T-helper 2 cell treated with Interferon-gamma antibody and Interleukin-4, amounts not matched to agents 5 μg/mL and 100 μg/mL, for 36 hours (primary cell): Measurements from ENCODE around the gene TTC24.
A peak's percentile ranks its signal among the peaks of the same experiment; 100 is the strongest.
"Not testable (repeated sequence)": the region's sequence is repeated elsewhere in the genome, so short reads cannot be mapped to it uniquely, and the experiment has no call there.

Experiments
- DNase-seq: peaks from one replicate; pipeline ENCODE4 v3.0.0; 2021; ENCODE audit warnings: low spot score
- H3K27ac Mint-ChIP-seq: one replicate; pipeline ENCODE4 v1.8.0; 2021; ENCODE audit warnings: mild to moderate bottlenecking, mixed read lengths
- H3K27me3 Mint-ChIP-seq: one replicate; pipeline ENCODE4 v1.8.0; 2021; ENCODE audit warnings: low read depth, mixed read lengths
- H3K36me3 Mint-ChIP-seq: one replicate; pipeline ENCODE4 v1.8.0; 2021; ENCODE audit warnings: low read depth, mixed read lengths
- H3K4me1 Mint-ChIP-seq: one replicate; pipeline ENCODE4 v1.8.0; 2021; ENCODE audit warnings: low read depth, mixed read lengths
- H3K4me3 Mint-ChIP-seq: one replicate; pipeline ENCODE4 v1.8.0; 2022; ENCODE audit warnings: mild to moderate bottlenecking, moderate library complexity, mixed read lengths
- H3K9me3 Mint-ChIP-seq: one replicate; pipeline ENCODE4 v1.8.0; 2021; ENCODE audit warnings: mixed read lengths

TTC24 gene

GRCh38 chr1:156618853-156619581, 39.5 kb downstream of the TTC24 start, which contains the start of gene HAPLN2:
Gene HAPLN2, plus strand, starts transcription at chr1:156619415. Its CDS starts 4,076 bp downstream, at chr1:156623491.
- Mint-ChIP-seq H3K4me1 (peaks cover 1% of the 10 kb centered on the region), H3K27ac (no peak within 1 kb of the TSS), H3K9me3 (no peaks in the 10 kb centered on the region), H3K27me3 (peaks cover 65% of the 10 kb centered on the region), H3K4me3 (no peak within 1 kb of the TSS), H3K36me3 (no peaks in the 10 kb centered on the region)
- no peak for DNase-seq

GRCh38 chr1:156619582-156619955, 40.0 kb downstream of the TTC24 start:
- peaks cover 4% of the 10 kb centered on the region for H3K4me1 Mint-ChIP-seq
- H3K9me3 Mint-ChIP-seq, result no peaks in the 10 kb centered on the region
- H3K27ac Mint-ChIP-seq, result no peak overlapping the region
- DNase-seq, result no peak
- no peak overlapping the region for H3K4me3 Mint-ChIP-seq
- peaks cover 63% of the 10 kb centered on the region for H3K27me3 Mint-ChIP-seq
- H3K36me3 Mint-ChIP-seq, result no peaks in the 10 kb centered on the region

- no peaks in the 10 kb centered on the region for H3K36me3 Mint-ChIP-seq
- peaks cover 68% of the 10 kb centered on the region for H3K27me3 Mint-ChIP-seq
- DNase-seq, result no peak
- no peak overlapping the region for H3K4me3 Mint-ChIP-seq
- peaks cover 8% of the 10 kb centered on the region for H3K4me1 Mint-ChIP-seq
- no peaks in the 10 kb centered on the region for H3K9me3 Mint-ChIP-seq
- no peak overlapping the region for H3K27ac Mint-ChIP-seq
Observed at GRCh38 chr1:156622581-156623297, 43.2 kb downstream of the TTC24 start.

- peak; percentile 38 for DNase-seq
- peaks cover 65% of the 10 kb centered on the region for H3K27me3 Mint-ChIP-seq
- peaks cover 8% of the 10 kb centered on the region for H3K4me1 Mint-ChIP-seq
- no peaks in the 10 kb centered on the region for H3K9me3 Mint-ChIP-seq
- peak overlapping the region; percentile 52 for H3K4me3 Mint-ChIP-seq
- H3K27ac Mint-ChIP-seq, result no peak overlapping the region
- no peaks in the 10 kb centered on the region for H3K36me3 Mint-ChIP-seq
Observed at GRCh38 chr1:156623946-156624813, 44.7 kb downstream of the TTC24 start.

- Mint-ChIP-seq H3K36me3 (no peaks in the 10 kb centered on the region), H3K4me3 (peak overlapping the region; percentile 52), H3K9me3 (no peaks in the 10 kb centered on the region), H3K27me3 (peaks cover 64% of the 10 kb centered on the region), H3K27ac (no peak overlapping the region), H3K4me1 (peaks cover 8% of the 10 kb centered on the region)
- no peak for DNase-seq
Observed at GRCh38 chr1:156624814-156625435, 45.4 kb downstream of the TTC24 start.

GRCh38 chr1:156625436-156626078, 46.0 kb downstream of the TTC24 start:
- no peak overlapping the region for H3K27ac Mint-ChIP-seq
- peaks cover 8% of the 10 kb centered on the region for H3K4me1 Mint-ChIP-seq
- peak; percentile 35 for DNase-seq
- peak overlapping the region; percentile 63 for H3K4me3 Mint-ChIP-seq
- no peaks in the 10 kb centered on the region for H3K36me3 Mint-ChIP-seq
- H3K9me3 Mint-ChIP-seq, result no peaks in the 10 kb centered on the region
- peaks cover 60% of the 10 kb centered on the region for H3K27me3 Mint-ChIP-seq

- Mint-ChIP-seq H3K27ac (no peak overlapping the region), H3K27me3 (peaks cover 61% of the 10 kb centered on the region), H3K4me3 (no peak overlapping the region), H3K4me1 (peaks cover 8% of the 10 kb centered on the region), H3K9me3 (no peaks in the 10 kb centered on the region), H3K36me3 (no peaks in the 10 kb centered on the region)
- no peak for DNase-seq
Observed at GRCh38 chr1:156626079-156626438, 46.5 kb downstream of the TTC24 start.

- Mint-ChIP-seq H3K4me3 (no peak overlapping the region), H3K9me3 (no peaks in the 10 kb centered on the region), H3K27ac (no peak overlapping the region), H3K36me3 (no peaks in the 10 kb centered on the region), H3K4me1 (peaks cover 8% of the 10 kb centered on the region), H3K27me3 (peaks cover 64% of the 10 kb centered on the region)
- peak; percentile 20 for DNase-seq
Observed at GRCh38 chr1:156627313-156627880, 47.9 kb downstream of the TTC24 start.

- H3K36me3 Mint-ChIP-seq, result no peaks in the 10 kb centered on the region
- H3K9me3 Mint-ChIP-seq, result no peaks in the 10 kb centered on the region
- peaks cover 5% of the 10 kb centered on the region for H3K4me1 Mint-ChIP-seq
- DNase-seq, result no peak
- H3K27ac Mint-ChIP-seq, result no peak overlapping the region
- peaks cover 63% of the 10 kb centered on the region for H3K27me3 Mint-ChIP-seq
- no peak overlapping the region for H3K4me3 Mint-ChIP-seq
Observed at GRCh38 chr1:156629823-156630449, 50.4 kb downstream of the TTC24 start.

GRCh38 chr1:156631152-156631551, 51.6 kb downstream of the TTC24 start:
- not testable (repeated sequence) for H3K27ac Mint-ChIP-seq, H3K9me3 Mint-ChIP-seq, H3K4me3 Mint-ChIP-seq, H3K4me1 Mint-ChIP-seq, H3K36me3 Mint-ChIP-seq, DNase-seq
- peaks cover 58% of the 10 kb centered on the region for H3K27me3 Mint-ChIP-seq

- Mint-ChIP-seq H3K9me3 (no peaks in the 10 kb centered on the region), H3K4me3 (no peak overlapping the region), H3K4me1 (no peaks in the 10 kb centered on the region), H3K36me3 (no peaks in the 10 kb centered on the region), H3K27me3 (peaks cover 59% of the 10 kb centered on the region), H3K27ac (no peak overlapping the region)
- DNase-seq, result no peak
Observed at GRCh38 chr1:156632355-156632754, 52.8 kb downstream of the TTC24 start.
